ENCODE data around the gene MSI2.

The MSI2 gene

GRCh38 chr17:57318913-57319312 is 62.6 kb downstream of the MSI2 start:
- DNase-seq (ENCODE audit: low read depth): no peak

- no peak for DNase-seq (ENCODE audit: low read depth)
Measured at GRCh38 chr17:57319806-57320205, 63.5 kb downstream of the MSI2 start.

GRCh38 chr17:57323391-57323790 is 67.1 kb downstream of the MSI2 start:
- no peak for DNase-seq (ENCODE audit: low read depth)

- DNase-seq (ENCODE audit: low read depth): no peak
Measured at GRCh38 chr17:57324060-57324459, 67.7 kb downstream of the MSI2 start.

GRCh38 chr17:57324631-57325030 is 68.3 kb downstream of the MSI2 start:
- no peak for DNase-seq (ENCODE audit: low read depth)

GRCh38 chr17:57326336-57326735 is 70.0 kb downstream of the MSI2 start:
- DNase-seq (ENCODE audit: low read depth): no peak

GRCh38 chr17:57326764-57327163 is 70.4 kb downstream of the MSI2 start:
- DNase-seq (ENCODE audit: low read depth): no peak

GRCh38 chr17:57327176-57327970 is 71.0 kb downstream of the MSI2 start:
- no peak for DNase-seq (ENCODE audit: low read depth)

GRCh38 chr17:57328109-57328882 is 72.0 kb downstream of the MSI2 start:
- no peak for DNase-seq (ENCODE audit: low read depth)

GRCh38 chr17:57329380-57330214 is 73.3 kb downstream of the MSI2 start:
- no peak for DNase-seq (ENCODE audit: low read depth)

- no peak for DNase-seq (ENCODE audit: low read depth)
Measured at GRCh38 chr17:57330587-57330986, 74.3 kb downstream of the MSI2 start.

GRCh38 chr17:57331423-57331822 is 75.1 kb downstream of the MSI2 start:
- DNase-seq (ENCODE audit: low read depth): no peak

GRCh38 chr17:57332501-57332900 is 76.2 kb downstream of the MSI2 start:
- no peak for DNase-seq (ENCODE audit: low read depth)

- no peak for DNase-seq (ENCODE audit: low read depth)
Measured at GRCh38 chr17:57335195-57335792, 79.0 kb downstream of the MSI2 start.

GRCh38 chr17:57337390-57337789 is 81.1 kb downstream of the MSI2 start:
- DNase-seq (ENCODE audit: low read depth): no peak

GRCh38 chr17:57338257-57338914 is 82.1 kb downstream of the MSI2 start:
- DNase-seq (ENCODE audit: low read depth): no peak

- no peak for DNase-seq (ENCODE audit: low read depth)
Measured at GRCh38 chr17:57340160-57340981, 84.0 kb downstream of the MSI2 start.

GRCh38 chr17:57341611-57342540 is 85.6 kb downstream of the MSI2 start:
- DNase-seq (ENCODE audit: low read depth): no peak

- DNase-seq (ENCODE audit: low read depth): no peak
Measured at GRCh38 chr17:57342963-57343589, 86.8 kb downstream of the MSI2 start.
